Measurements from ENCODE around the gene ANKMY1.
A peak's percentile ranks its signal among the peaks of the same experiment; 100 is the strongest.
"Not testable (repeated sequence)": the region's sequence is repeated elsewhere in the genome, so short reads cannot be mapped to it uniquely, and the experiment has no call there.

The ANKMY1 gene

DNA sequence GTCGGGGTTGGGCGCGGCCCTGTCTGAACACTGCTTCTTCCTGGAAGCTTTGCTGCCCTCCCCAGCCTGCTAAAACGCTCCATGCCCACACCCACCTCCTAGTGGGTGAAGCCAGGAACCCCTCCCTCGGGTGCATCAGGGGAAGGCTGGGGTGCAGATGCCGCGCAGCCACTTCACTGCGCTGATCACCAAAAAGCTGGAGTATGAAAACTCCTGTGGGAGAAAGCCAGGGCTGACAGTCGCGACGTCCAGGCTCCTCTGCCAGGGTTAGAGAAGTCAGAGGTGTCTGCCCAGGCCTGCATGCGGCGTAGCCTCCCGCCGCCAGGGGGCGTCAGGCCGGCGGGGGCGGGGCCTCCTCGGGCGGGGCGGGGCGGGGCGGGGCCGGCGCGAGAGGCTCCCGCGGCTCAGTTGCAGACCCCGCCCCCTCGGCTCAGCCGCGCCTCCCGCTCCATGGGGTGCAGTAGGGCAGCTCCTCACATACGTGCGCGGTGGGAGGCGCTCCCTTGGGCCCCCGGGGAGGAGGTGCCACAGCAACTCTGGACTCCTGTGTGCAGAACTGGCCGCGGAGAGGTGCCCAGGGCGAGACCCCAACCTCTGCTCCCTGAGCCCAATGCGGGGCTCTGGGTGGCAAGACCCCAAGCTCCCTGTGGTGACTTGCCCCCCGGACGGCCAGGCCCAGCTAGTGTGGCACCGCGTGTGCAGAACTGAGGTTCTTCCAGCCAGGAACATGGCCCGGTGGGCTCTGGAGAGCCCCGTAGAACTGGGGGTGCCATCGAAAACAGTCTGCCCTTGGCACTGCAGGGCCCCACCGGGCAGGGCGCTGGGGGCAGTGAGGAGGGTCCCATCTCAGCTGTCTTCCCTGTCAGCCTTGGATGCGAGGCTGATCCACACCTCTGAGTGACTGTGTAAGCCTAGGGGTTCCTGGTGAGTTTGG lies 8.7 kb upstream of the ANKMY1 start:
- H3K4me3 ChIP-seq (ENCODE audit: low read depth, low read length): peak overlapping the region; percentile 43
- H3K36me3 ChIP-seq: peaks cover 17% of the 10 kb centered on the region
- peak; percentile 92 for DNase-seq
- no peaks in the 10 kb centered on the region for H3K27me3 ChIP-seq (ENCODE audit: insufficient read depth, low read depth, severe bottlenecking)
- TF ChIP-seq, protein P1, sequence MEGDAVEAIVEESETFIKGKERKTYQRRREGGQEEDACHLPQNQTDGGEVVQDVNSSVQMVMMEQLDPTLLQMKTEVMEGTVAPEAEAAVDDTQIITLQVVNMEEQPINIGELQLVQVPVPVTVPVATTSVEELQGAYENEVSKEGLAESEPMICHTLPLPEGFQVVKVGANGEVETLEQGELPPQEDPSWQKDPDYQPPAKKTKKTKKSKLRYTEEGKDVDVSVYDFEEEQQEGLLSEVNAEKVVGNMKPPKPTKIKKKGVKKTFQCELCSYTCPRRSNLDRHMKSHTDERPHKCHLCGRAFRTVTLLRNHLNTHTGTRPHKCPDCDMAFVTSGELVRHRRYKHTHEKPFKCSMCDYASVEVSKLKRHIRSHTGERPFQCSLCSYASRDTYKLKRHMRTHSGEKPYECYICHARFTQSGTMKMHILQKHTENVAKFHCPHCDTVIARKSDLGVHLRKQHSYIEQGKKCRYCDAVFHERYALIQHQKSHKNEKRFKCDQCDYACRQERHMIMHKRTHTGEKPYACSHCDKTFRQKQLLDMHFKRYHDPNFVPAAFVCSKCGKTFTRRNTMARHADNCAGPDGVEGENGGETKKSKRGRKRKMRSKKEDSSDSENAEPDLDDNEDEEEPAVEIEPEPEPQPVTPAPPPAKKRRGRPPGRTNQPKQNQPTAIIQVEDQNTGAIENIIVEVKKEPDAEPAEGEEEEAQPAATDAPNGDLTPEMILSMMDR (IDR thresholded peaks at IDR 0.05; ENCODE audit: low read depth, low read length): peak; percentile 77
- H3K27ac ChIP-seq: peak overlapping the region; percentile 85
- no peaks in the 10 kb centered on the region for H3K9me3 ChIP-seq (ENCODE audit: severe bottlenecking)

DNA sequence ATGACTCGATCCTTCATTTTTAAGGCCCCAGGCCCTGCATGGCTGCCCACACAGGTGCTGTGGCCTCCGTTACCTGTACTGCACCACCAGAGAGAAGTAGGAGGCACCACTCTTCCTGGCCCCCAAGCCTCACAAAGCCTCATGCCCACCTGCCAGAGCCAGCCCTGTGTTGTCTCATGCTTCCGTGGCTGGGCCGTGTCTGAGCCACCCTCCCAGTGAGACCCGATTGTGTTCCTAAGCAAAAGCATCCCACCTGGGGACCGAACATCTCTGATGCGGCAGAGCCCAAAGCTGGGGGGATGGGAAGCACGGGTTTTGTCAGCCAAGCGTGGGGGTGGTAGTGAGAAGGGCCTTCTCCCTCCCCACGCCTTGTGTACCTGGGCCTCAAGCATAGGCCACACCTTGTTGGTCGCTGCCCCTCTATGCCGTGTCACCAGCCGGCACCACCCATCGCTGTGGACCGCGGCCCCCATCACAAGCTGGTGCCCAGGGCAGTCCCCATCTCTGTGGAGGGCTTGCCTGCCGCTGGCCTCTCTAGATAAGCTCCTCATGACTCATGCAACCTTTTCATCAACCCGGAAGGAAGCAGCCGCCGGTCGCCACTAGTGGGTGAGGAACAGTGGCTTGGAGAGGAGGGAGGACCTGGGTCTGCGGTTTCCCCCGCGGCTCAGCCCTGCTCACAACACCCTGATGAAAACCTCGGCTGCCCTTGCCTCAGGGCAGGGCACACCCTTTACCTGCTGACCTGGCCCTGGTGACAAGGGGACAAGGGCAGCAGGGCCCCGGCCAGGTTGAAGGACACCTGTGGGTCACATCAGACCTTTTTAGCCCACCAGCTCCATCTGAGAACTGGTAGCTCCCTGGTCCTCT lies 7.8 kb upstream of the ANKMY1 start:
- peak overlapping the region; percentile 43 for H3K4me3 ChIP-seq (ENCODE audit: low read depth, low read length)
- H3K9me3 ChIP-seq (ENCODE audit: severe bottlenecking): no peaks in the 10 kb centered on the region
- H3K27ac ChIP-seq: peak overlapping the region; percentile 85
- TF ChIP-seq, protein P1 (IDR thresholded peaks at IDR 0.05; ENCODE audit: low read depth, low read length): no peak
- no peaks in the 10 kb centered on the region for H3K27me3 ChIP-seq (ENCODE audit: insufficient read depth, low read depth, severe bottlenecking)
- peak; percentile 83 for DNase-seq
- peaks cover 17% of the 10 kb centered on the region for H3K36me3 ChIP-seq

DNA sequence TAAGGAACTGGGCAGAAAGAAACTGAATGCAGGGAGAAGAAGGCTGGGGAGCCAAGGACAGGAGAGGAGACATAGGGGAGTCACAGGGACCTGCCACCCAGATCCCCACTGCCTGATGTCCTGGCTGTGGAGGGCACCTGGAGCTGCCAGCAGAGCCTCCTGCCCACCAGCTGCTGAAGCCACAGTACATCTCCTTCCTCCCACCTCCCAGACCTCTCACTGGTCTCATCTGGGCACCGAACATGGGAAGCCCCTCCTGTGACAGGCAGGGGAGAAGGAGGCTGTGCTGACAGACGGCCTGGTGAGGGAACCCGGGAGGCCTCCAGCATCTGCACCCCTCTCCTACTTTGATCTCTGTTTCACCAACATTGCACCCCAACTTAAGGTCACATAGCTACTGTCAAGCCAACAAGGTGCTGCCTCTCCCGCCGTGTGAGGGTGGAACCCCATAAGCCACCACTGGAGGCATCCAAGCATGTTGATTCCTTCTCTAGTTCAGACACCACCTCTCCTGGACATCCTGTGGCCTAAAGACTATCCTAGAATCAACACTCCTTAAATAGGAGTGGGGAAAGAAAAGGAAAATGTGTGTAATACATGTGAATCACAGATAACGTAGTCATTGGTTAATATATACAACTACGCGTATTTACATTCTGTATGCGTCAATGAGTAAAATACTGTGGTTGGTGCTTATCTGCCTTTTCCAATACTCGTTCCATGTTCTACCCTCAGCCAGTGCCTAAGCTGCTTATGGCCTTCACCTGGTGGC lies 7.0 kb upstream of the ANKMY1 start:
- Histone ChIP-seq H3K4me3 (ENCODE audit: low read depth, low read length) (no peak overlapping the region), H3K36me3 (peaks cover 17% of the 10 kb centered on the region), H3K27me3 (ENCODE audit: insufficient read depth, low read depth, severe bottlenecking) (no peaks in the 10 kb centered on the region), H3K9me3 (ENCODE audit: severe bottlenecking) (no peaks in the 10 kb centered on the region), H3K27ac (peak overlapping the region; percentile 85)
- TF ChIP-seq, protein P1 (IDR thresholded peaks at IDR 0.05; ENCODE audit: low read depth, low read length): peak; percentile 20; the same call in 1 of the 2 replicates
- DNase-seq: peak; percentile 15

DNA sequence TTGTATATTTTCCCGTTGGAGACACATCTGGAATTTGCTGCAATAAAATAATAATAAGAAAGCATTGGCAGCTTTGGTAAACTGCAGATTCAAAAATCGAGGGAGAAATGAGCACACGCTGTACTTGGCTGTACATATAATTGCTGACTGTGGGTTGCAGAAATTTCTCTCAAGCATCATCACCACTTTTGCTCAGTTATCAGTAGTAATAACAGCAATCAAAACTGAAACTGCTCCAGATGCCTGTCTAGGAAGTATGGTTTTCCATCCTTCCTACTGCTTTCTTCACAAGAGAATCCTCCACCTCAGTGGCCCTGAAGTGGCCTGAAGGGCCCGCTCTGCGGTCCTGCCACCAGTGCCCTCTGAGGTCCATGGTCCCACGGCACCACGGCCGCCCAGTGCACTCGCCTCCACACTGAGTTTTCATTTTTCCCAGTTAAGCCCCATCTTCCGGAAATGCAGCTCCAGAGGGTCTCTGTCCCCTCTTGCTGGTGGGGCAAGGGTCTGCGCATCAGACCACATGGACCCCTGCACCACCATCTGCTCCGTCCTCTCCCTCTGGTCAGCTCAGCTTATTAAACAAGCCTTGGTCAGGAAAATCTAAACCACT lies 6.3 kb upstream of the ANKMY1 start:
- no peak for DNase-seq

DNA sequence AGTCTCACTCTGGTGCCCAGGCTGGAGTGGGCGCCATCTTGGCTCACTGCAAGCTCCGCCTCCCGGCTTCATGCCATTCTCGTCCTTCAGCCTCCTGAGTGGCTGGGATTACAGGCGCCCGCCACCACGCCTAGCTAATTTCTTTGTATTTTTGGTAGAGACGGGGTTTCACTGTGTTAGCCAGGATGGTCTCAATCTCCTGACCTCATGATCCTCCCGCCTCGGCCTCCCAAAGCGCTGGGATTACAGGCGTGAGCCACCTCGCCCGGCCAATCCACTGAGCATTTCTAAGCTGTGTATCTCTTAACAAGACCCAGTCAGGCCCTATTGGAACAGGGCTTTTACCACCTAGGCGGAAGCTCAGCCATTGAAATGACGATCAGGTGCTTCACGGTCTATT lies 5.4 kb upstream of the ANKMY1 start:
- not testable (repeated sequence) for H3K4me3 ChIP-seq (ENCODE audit: low read depth, low read length); DNase-seq; H3K9me3 ChIP-seq (ENCODE audit: severe bottlenecking); H3K27ac ChIP-seq; H3K27me3 ChIP-seq (ENCODE audit: insufficient read depth, low read depth, severe bottlenecking)
- peaks cover 29% of the 10 kb centered on the region for H3K36me3 ChIP-seq

More for the DNA sequence above, 6.3 kb upstream of the ANKMY1 start:
- H3K36me3 ChIP-seq: peaks cover 22% of the 10 kb centered on the region
- TF ChIP-seq, protein P1 (IDR thresholded peaks at IDR 0.05; ENCODE audit: low read depth, low read length): no peak
- H3K4me3 ChIP-seq (ENCODE audit: low read depth, low read length): no peak overlapping the region
- H3K27me3 ChIP-seq (ENCODE audit: insufficient read depth, low read depth, severe bottlenecking): no peaks in the 10 kb centered on the region
- H3K9me3 ChIP-seq (ENCODE audit: severe bottlenecking): no peaks in the 10 kb centered on the region
- no peak overlapping the region for H3K27ac ChIP-seq
